Rectal smooth muscle tissue (tissue), 1 donor: ENCODE data around the gene EXT2.

ENCODE experiments used
- H3K27ac ChIP-seq: one replicate; pipeline ENCODE4 v1.7.0; 2013; ENCODE audit warnings: low read depth, low read length, inconsistent platforms
- H3K27me3 ChIP-seq: one replicate; pipeline ENCODE4 v1.7.0; 2013; ENCODE audit warnings: low read length; ENCODE audit not compliant: control insufficient read depth, insufficient read depth
- H3K36me3 ChIP-seq: one replicate; pipeline ENCODE4 v1.7.0; 2013; ENCODE audit warnings: low read length; ENCODE audit not compliant: control insufficient read depth, insufficient read depth
- H3K4me1 ChIP-seq: one replicate; pipeline ENCODE4 v1.7.0; 2013; ENCODE audit warnings: low read length; ENCODE audit not compliant: control insufficient read depth, insufficient read depth
- H3K4me3 ChIP-seq: one replicate; pipeline ENCODE4 v1.7.0; 2013; ENCODE audit warnings: low read length
- H3K9ac ChIP-seq: one replicate; pipeline ENCODE4 v1.7.0; 2013; ENCODE audit warnings: low read length

EXT2 gene

GRCh38 chr11:44224867-44225501, 129.5 kb downstream of the EXT2 start:
- Histone ChIP-seq H3K27me3 (no peaks in the 10 kb centered on the region), H3K4me1 (peaks cover 2% of the 10 kb centered on the region), H3K4me3 (no peak overlapping the region), H3K27ac (no peak overlapping the region), H3K36me3 (no peaks in the 10 kb centered on the region), H3K9ac (no peak overlapping the region)

GRCh38 chr11:44226490-44226889, 131.0 kb downstream of the EXT2 start:
- Histone ChIP-seq H3K9ac (no peak overlapping the region), H3K27ac (no peak overlapping the region), H3K4me1 (peaks cover 2% of the 10 kb centered on the region), H3K36me3 (no peaks in the 10 kb centered on the region), H3K4me3 (no peak overlapping the region), H3K27me3 (no peaks in the 10 kb centered on the region)

- no peak overlapping the region for H3K27ac ChIP-seq
- no peaks in the 10 kb centered on the region for H3K36me3 ChIP-seq
- H3K9ac ChIP-seq: no peak overlapping the region
- H3K4me3 ChIP-seq: no peak overlapping the region
- H3K4me1 ChIP-seq: no peaks in the 10 kb centered on the region
- no peaks in the 10 kb centered on the region for H3K27me3 ChIP-seq
Observed at GRCh38 chr11:44226945-44227344, 131.5 kb downstream of the EXT2 start.

GRCh38 chr11:44228379-44228778, 132.9 kb downstream of the EXT2 start:
- Histone ChIP-seq H3K27ac (no peak overlapping the region), H3K4me3 (no peak overlapping the region), H3K4me1 (no peaks in the 10 kb centered on the region)

GRCh38 chr11:44229098-44229497, 133.6 kb downstream of the EXT2 start:
- H3K27ac ChIP-seq: no peak overlapping the region
- H3K36me3 ChIP-seq: no peaks in the 10 kb centered on the region
- no peak overlapping the region for H3K9ac ChIP-seq
- no peaks in the 10 kb centered on the region for H3K4me1 ChIP-seq
- no peaks in the 10 kb centered on the region for H3K27me3 ChIP-seq
- no peak overlapping the region for H3K4me3 ChIP-seq

More at GRCh38 chr11:44228379-44228778, 132.9 kb downstream of the EXT2 start:
- Histone ChIP-seq H3K27me3 (no peaks in the 10 kb centered on the region), H3K36me3 (no peaks in the 10 kb centered on the region), H3K9ac (no peak overlapping the region)

- H3K27me3 ChIP-seq: no peaks in the 10 kb centered on the region
- H3K4me3 ChIP-seq: no peak overlapping the region
- H3K36me3 ChIP-seq: no peaks in the 10 kb centered on the region
Observed at GRCh38 chr11:44229624-44230023, 134.1 kb downstream of the EXT2 start.

GRCh38 chr11:44235765-44236201, 140.3 kb downstream of the EXT2 start:
- Histone ChIP-seq H3K4me3 (no peak overlapping the region), H3K27ac (no peak overlapping the region), H3K27me3 (no peaks in the 10 kb centered on the region), H3K9ac (no peak overlapping the region), H3K4me1 (peaks cover 3% of the 10 kb centered on the region), H3K36me3 (peaks cover 2% of the 10 kb centered on the region)

More at GRCh38 chr11:44229624-44230023, 134.1 kb downstream of the EXT2 start:
- Histone ChIP-seq H3K4me1 (no peaks in the 10 kb centered on the region), H3K9ac (no peak overlapping the region), H3K27ac (no peak overlapping the region)

- no peak overlapping the region for H3K9ac ChIP-seq
- H3K27ac ChIP-seq: no peak overlapping the region
- peaks cover 3% of the 10 kb centered on the region for H3K4me1 ChIP-seq
- H3K4me3 ChIP-seq: no peak overlapping the region
- peaks cover 2% of the 10 kb centered on the region for H3K36me3 ChIP-seq
- H3K27me3 ChIP-seq: no peaks in the 10 kb centered on the region
Observed at GRCh38 chr11:44236296-44236695, 140.8 kb downstream of the EXT2 start.

- H3K27me3 ChIP-seq: no peaks in the 10 kb centered on the region
- H3K4me3 ChIP-seq: no peak overlapping the region
- H3K27ac ChIP-seq: no peak overlapping the region
- no peak overlapping the region for H3K9ac ChIP-seq
- peaks cover 7% of the 10 kb centered on the region for H3K36me3 ChIP-seq
- peaks cover 3% of the 10 kb centered on the region for H3K4me1 ChIP-seq
Observed at GRCh38 chr11:44237156-44237555, 141.7 kb downstream of the EXT2 start.

GRCh38 chr11:44241851-44242250, 146.4 kb downstream of the EXT2 start:
- Histone ChIP-seq H3K27me3 (no peaks in the 10 kb centered on the region), H3K4me1 (no peaks in the 10 kb centered on the region), H3K27ac (no peak overlapping the region), H3K4me3 (no peak overlapping the region), H3K9ac (no peak overlapping the region), H3K36me3 (peaks cover 8% of the 10 kb centered on the region)

- Histone ChIP-seq H3K4me1 (no peaks in the 10 kb centered on the region), H3K36me3 (peaks cover 8% of the 10 kb centered on the region), H3K27ac (no peak overlapping the region)
Observed at GRCh38 chr11:44243086-44243485, 147.6 kb downstream of the EXT2 start.

GRCh38 chr11:44243595-44244343, 148.3 kb downstream of the EXT2 start:
- H3K27me3 ChIP-seq: no peaks in the 10 kb centered on the region
- H3K9ac ChIP-seq: no peak overlapping the region
- H3K4me1 ChIP-seq: no peaks in the 10 kb centered on the region
- peaks cover 8% of the 10 kb centered on the region for H3K36me3 ChIP-seq
- no peak overlapping the region for H3K4me3 ChIP-seq
- H3K27ac ChIP-seq: no peak overlapping the region

More at GRCh38 chr11:44243086-44243485, 147.6 kb downstream of the EXT2 start:
- Histone ChIP-seq H3K27me3 (no peaks in the 10 kb centered on the region), H3K9ac (no peak overlapping the region), H3K4me3 (no peak overlapping the region)
